ENCODE data around the gene RNF182. TPM values are rescaled to one million over a fixed set of nuclear protein-coding genes. Genes with fewer than 3 reads are reported as not detected.
A peak's percentile ranks its signal among the peaks of the same experiment; 100 is the strongest.

Gene RNF182
- total and polyA plus RNA-seq, 9 of the 15 experiments (the other 6 are each of a cell fraction or from before 2014, with no cell fraction given): 12.8 to 22.8 (median 17.5) TPM

DNA sequence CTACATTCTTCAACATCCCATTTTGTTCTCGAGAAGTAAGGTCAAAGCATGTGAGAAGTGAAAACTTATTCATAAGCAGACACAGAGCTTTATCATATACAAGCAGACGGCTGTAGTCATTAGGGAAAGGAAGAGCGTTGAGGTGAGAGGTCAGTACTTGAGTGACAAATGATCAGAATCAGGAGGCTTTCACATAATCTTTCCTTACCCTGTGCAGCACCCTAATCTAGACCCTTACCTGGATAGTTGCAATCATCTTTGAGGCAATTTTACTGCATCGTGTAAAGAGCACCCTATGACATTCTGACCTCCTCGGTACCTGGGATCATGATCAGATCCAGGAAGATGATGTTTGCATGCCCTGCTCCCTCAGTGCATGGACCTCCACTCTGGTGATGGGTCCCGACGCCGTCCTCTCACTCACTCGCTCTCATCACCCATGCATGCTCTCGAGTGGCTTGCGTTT is 62.7 kb downstream of the RNF182 start (continued):
- TF ChIP-seq ARID2 (IDR thresholded peaks at IDR 0.05): no peak
- peak; percentile 94 for TF ChIP-seq SMARCE1 (IDR thresholded peaks at IDR 0.05)
- TF ChIP-seq, protein P1, sequence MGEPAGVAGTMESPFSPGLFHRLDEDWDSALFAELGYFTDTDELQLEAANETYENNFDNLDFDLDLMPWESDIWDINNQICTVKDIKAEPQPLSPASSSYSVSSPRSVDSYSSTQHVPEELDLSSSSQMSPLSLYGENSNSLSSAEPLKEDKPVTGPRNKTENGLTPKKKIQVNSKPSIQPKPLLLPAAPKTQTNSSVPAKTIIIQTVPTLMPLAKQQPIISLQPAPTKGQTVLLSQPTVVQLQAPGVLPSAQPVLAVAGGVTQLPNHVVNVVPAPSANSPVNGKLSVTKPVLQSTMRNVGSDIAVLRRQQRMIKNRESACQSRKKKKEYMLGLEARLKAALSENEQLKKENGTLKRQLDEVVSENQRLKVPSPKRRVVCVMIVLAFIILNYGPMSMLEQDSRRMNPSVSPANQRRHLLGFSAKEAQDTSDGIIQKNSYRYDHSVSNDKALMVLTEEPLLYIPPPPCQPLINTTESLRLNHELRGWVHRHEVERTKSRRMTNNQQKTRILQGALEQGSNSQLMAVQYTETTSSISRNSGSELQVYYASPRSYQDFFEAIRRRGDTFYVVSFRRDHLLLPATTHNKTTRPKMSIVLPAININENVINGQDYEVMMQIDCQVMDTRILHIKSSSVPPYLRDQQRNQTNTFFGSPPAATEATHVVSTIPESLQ (CRISPR knock-in tag; IDR thresholded peaks at IDR 0.05): no peak
- TF ChIP-seq YBX1 (IDR thresholded peaks at IDR 0.05): no peak
- TF ChIP-seq NCOA2 (IDR thresholded peaks at IDR 0.05; ENCODE audit: partially characterized antibody in 2 of 2): peak; percentile 49 to 70
- no peak for TF ChIP-seq BCLAF1 (IDR thresholded peaks at IDR 0.05; ENCODE audit: borderline replicate concordance in 1 of 2, control insufficient read depth in 1 of 2, low read depth in 2 of 2, low read length in 1 of 2)
- TF ChIP-seq RBBP5 (IDR thresholded peaks at IDR 0.05; ENCODE audit: borderline replicate concordance, insufficient read depth, low read length, poor library complexity, severe bottlenecking): peak; percentile 78
- TF ChIP-seq, protein P2, sequence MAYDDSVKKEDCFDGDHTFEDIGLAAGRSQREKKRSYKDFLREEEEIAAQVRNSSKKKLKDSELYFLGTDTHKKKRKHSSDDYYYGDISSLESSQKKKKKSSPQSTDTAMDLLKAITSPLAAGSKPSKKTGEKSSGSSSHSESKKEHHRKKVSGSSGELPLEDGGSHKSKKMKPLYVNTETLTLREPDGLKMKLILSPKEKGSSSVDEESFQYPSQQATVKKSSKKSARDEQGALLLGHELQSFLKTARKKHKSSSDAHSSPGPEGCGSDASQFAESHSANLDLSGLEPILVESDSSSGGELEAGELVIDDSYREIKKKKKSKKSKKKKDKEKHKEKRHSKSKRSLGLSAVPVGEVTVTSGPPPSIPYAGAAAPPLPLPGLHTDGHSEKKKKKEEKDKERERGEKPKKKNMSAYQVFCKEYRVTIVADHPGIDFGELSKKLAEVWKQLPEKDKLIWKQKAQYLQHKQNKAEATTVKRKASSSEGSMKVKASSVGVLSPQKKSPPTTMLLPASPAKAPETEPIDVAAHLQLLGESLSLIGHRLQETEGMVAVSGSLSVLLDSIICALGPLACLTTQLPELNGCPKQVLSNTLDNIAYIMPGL (CRISPR knock-in tag; IDR thresholded peaks at IDR 0.05): no peak
- TF ChIP-seq ZC3H8 (IDR thresholded peaks at IDR 0.05): no peak
- no peak for TF ChIP-seq MAFF (IDR thresholded peaks at IDR 0.05; ENCODE audit: low read length)
- TF ChIP-seq GTF2E2 (tag; IDR thresholded peaks at IDR 0.05): no peak
